ENCODE measurements around the gene CLASP1.
"Not testable (repeated sequence)": the region's sequence is repeated elsewhere in the genome, so short reads cannot be mapped to it uniquely, and the experiment has no call there.

CLASP1 gene

DNA sequence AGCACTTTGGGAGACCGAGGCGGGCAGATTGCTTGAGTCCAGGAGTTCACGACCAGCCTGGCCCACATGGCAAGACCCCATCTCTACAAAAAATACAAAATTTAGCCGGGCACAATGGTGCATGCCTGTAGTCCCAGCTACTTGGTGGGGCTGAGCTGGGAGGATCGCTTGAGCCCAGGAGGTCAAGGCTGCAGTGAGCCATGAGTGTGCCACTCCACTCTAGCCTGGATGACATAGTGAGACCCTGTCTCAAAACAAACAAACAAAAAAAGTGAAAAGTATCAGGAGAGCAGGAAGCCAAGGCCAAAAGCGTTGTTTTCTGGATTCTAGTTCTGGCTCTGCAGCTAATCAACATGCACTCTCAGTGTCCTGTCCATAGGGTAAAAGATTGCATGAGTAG is 10.7 kb upstream of the CLASP1 start:
- DNase-seq: no peak

DNA sequence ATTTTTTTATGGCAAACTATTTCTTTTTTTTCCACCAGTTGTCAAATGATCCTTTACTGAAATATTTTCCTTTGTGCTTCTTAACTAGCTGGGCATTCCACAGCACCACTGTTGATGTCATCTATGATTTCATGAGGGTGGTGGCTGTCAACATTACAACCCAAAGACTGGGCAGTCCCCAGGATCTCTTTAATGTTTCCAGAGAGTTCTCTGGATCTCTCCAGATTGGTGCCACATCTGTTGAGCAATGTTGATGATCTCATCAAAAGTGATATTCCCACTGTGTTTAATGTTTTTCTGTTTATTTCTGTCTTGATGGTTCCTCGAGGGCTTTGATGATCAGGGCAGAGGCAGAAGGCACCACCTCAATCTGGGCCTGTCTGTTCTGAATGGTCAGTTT is 9.1 kb upstream of the CLASP1 start:
- DNase-seq: not testable (repeated sequence)

DNA sequence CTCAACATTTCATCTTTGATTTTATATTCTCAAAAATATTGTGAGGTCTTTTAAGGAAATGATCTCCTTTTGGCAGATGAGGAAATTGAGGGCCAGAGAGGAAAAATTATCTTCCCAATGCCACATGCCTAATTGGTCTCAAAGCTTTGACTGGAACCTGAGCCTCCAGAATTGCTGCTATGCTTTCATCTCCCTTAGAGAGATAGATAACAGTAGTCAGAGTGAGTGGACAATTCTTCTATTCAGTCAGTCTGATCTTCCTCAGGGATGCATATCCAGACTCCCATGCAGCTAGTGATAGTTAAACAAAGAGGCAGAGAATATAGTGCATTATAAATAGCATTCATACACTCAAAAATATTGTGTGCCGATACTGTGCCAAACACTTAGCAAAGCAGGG is 3.8 kb upstream of the CLASP1 start:
- no peak for DNase-seq

DNA sequence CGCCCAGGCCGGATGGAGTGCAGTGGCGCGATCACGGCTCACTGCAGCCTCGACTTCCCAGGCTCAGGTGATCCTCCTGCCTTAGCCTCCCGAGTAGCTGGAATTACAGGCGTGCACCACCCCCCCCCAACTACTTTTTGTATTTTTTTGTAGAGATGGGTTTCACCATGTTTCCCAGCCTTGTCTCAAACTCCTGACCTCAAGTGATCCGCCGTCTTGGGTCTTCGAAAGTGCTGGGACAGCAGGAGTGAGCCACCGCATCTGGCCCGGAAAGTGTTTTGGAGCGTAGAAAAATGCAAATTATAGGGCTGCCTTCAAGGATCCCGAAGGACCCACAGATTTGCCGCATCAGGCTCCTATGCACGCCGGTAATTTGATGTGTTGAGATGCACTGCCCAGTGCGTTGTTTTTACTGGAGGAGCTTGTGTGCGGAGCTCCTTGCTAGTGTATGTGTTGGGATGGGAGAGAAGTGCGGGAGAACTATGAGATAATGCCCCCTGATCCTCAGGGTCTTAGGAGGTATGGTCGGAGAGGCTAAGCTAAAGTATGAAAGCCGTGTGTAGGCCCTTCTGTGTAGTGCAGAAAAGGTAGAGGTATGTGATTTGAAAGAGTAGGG is 1.2 kb upstream of the CLASP1 start:
- DNase-seq: no peak

DNA sequence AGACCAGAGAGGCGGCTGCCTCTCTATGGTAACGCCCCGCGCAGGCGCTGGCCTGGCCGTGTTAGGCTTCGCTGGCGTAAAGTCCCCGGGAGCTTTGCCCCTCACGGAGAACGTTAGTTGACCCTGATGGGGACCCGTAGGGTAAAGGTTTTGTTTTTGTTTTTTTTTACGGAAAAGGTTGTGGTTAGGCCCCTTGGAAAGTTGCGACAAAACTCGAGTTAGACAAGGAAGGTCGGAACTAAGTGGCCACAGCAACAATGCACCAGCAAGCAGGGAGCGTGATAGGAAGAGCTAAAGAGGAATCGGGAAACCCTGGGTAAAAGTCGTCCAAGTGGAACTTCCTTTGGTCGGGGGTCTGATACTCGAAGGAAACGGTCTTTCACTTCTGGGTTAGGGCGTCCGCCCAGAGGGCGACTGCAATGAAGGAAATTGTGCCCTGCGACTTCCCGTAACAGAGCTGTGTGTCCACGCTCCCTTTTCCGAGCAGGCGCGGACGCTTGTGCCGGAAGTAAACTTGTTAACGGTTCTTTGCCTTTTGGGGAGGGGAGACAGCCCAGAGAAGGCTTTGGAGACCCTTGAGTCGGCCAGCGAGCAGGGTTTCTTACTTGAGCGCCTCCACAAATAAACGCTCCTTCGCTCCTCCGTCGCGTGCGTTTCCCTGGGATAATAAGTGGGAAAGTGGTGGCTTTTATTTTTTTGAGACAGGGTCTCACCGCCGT is 493 bp upstream of the CLASP1 start:
- DNase-seq: peak; percentile 93

DNA sequence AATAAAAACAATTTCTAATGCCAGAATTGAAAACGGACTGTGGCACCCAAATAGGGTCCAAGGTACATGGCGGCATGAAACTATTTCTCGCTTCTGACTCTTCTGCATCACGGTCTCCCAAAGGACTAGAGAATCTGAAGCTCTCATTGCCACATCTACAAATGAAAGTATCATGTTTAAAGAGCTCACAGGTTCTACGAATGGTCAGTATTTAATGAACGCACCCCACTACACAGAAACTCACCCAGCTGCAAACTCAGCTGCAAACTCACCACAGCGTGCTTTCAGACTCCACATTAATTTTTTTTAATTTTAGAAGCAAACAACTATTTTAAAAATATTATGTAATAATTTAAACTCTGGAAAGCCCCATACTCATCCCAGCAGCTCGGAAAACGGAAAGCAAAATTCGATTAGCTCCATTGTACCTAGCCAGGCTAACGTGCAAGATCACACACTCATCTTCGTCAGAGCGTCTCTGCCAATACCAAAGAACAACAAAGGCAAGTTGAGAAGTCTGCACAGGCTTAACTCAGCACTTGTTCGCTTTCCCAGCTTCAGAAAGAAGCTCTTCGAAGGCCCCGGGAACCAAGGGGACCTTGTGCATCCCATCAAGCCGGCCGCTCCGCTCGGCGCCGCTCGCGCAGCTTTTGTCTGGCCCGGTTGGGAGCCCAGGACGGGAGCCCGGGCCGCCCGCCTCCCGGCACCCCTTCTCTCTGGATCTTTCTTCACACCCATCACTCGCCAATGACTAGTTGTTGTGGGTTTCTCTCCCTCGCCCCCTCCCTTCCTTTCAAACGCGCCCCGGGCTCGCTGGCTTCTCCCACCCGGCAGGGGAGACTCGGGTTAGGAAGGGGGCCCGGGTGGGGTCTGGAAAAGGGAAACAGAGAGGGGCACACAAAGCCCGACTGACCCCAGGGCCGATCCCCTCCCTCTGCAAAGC is 785 bp downstream of the CLASP1 start:
- peak; percentile 41 for DNase-seq

DNA sequence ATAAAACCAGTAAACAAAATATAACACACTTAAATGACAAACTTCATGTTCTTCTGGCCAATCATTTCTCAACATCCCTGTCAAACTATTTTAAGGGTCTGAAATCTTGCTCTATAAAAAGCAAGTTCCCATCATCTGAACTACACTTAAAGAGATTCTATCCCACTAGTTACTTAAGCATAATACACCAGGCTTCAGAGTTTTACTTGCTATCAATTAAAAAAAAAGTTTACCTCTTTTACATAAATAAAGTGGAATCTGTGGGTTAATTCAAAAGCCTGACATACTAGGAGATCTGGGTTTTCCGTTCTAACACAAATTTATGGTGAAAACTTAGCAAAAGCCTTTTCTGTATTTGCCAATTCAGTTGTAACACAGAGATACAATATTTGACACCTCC is 1.9 kb downstream of the CLASP1 start:
- no peak for DNase-seq

DNA sequence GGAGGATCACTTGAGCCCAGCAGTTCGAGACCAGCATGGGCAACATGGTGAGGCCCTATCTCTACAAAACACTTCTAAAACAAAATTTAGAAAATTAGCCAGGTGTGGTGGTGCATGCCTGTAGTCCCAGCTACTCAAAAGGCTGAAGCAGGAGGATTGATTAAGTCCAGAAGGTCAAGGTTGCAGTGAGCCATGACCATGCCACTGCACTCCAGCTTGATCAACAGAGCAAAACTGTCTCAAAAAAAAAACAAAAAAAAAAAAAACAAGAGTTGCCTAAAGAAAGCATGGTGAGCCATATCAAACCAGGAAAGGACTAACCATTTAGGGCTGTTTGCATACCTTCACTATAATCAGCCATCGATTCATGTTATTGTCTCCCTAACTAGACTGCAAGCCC is 4.5 kb downstream of the CLASP1 start:
- DNase-seq: no peak

DNA sequence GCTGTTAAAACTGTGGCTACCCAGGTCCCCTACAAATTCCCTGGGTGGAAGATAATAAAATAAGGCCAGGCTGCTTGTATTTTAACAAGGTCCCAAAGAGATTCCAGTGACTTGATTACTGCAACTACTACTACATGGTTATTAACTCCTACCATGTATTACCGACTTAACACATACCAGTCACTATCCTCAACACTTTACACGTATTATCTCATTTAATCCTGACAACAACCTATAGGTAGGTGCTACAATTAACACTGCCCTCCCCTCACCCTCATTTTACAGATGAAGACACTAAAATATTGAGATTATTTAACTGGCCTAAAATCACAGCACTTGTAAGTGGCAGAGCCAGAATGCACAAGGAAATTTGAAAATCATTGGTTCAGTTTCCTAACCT is 5.4 kb downstream of the CLASP1 start:
- DNase-seq: no peak

DNA sequence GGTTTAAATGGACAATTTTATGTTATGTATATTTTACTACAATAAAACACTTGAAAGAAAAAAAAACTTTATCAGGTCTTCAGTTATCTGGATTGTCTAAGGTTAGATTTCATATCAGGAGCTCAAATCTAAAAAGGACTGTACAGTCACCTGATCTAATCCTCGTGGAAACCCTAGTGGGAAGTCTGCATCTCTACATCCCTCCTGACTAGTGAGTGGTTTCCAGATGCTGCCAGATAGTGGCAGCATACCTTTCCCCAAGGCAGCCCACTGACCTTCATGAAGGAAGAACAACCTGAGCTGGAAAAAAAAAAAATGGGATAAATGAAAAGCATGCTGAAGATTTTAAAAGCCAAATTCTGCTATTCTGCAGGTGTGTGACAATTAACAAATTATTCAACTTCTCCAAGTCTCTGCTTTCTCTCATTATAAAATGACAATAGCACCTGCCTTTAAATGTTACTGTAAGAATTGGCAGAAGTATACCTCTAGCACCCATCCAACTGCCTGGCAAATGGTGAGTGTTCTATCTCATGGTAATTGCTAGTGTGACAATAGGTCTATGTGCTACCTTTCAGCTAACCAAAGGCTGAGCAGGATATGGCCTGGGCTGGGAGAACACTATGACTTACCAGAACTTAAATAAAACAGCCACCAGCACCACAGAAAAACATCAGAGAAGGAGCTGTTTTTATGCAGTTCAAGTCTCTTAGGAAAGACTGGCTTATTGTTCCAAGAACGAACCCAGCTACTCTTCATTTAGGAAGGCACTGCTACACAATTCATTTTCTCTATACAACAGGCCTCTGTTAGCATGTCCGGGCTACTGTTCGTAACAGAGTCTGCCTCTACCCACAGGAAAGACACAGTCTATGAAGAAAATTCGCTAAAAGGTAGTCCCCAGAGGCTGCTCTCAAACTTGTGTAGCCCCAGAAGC is 8.6 kb downstream of the CLASP1 start:
- DNase-seq: no peak

DNA sequence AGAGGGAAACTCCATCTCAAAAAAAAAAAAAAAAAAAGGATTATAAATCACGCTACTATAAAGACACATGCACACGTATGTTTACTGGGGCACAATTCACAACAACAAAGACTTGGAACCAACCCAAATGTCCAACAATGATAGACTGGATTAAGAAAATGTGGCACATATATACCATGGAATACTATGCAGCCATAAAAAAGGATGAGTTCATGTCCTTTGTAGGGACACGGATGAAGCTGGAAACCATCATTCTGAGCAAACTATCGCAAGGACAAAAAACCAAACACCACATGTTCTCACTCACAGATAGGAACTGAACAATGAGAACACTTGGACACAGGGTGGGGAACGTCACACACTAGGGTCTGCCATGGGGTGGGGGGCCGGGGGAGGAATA is 9.4 kb downstream of the CLASP1 start:
- not testable (repeated sequence) for DNase-seq

DNA sequence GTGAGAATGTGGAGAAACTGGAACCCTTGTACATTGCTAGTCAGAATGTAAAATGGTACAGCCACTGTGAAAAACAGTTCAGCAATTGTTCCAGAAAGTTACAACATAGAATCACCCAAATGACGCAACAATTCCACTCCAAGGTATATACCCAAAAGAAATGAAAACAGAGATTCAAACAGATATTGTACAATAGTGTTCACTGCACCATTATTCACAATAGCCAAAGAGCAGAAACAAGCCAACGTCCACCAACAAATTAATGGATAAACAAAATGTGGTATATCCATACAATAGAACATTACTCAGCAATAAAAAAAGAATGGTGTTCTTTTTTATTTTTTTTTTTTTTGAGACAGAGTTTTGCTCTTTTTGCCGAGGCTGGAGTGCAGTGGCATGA is 10.9 kb downstream of the CLASP1 start:
- DNase-seq: no peak

DNA sequence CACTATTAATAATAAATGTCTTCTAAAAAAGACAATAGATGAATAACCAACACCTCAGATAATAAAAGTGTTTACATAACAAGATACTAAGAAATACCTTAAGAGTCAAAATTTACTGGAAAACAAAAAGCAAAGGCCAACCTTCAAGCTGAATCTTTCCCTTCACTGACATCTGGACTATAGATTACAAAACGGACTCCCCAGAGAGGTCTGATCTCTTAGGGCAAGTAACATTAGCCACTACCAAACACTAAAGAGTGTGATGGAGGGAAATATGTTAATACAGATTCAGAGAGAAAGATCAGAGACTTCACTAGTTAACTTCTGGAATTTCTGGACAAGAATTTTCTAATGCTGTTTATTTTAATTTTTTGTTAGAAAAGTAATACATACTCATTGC is 13.9 kb downstream of the CLASP1 start:
- no peak for DNase-seq

DNA sequence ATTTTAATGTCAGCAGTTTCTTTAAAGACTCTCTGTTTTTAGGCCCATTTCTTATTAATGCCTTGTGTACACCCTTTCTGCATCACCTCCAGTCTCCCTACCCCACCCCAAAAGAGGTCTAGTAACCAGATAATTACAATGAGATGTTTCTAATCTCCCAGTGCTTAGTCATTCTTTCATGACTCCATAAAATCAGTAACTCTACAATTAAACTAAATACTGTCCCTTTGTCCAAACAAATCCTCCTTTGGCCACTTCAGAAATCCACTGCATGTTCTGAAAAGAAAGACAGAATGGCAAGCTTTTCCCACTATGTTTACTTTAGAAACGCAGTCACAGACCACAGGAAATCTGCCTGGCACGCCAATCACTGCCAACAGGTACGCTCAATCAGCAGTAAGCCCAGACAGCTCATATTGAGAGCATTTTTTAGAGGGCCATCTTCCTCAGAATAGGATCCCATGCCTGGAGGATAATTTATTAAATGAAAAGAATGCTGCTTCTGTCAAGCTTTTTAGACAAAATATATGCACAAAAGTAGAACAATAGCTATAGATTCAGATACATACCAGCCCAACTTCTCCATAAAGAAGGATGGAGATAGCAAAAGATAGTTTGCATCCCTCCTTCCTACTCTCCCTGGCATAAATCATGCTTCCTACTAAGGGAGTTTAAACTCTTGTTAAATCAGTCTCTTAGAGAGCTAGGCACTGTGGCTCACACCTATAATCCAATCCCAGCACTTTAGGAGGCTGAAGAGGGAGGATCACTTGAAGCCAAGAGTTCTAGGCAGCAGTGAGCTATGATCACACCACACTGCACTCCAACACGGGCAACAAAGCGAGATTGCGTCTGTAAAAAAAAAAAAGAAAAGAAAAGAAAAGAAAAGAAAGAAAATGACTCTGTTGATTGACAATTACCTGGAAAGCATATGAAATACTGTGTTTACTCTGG is 14.6 kb downstream of the CLASP1 start:
- no peak for DNase-seq

DNA sequence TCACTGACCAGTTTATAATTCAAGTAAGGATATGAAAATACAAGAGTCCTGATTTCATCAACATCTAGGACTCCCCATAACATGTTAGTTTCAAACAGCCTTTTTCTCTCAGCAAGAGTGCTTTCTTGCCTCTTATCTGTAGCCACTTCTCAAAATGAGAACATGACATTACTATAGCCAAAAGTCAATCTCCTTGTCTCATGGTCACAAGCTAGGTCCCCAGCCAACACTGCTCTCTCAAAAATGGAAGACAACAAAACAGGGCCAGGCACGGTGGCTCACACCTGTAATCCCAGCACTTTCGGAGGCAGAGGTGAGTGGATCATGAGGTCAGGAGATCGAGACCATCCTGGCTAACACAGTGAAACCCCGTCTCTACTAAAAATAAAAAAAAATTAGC is 15.8 kb downstream of the CLASP1 start:
- DNase-seq: no peak

DNA sequence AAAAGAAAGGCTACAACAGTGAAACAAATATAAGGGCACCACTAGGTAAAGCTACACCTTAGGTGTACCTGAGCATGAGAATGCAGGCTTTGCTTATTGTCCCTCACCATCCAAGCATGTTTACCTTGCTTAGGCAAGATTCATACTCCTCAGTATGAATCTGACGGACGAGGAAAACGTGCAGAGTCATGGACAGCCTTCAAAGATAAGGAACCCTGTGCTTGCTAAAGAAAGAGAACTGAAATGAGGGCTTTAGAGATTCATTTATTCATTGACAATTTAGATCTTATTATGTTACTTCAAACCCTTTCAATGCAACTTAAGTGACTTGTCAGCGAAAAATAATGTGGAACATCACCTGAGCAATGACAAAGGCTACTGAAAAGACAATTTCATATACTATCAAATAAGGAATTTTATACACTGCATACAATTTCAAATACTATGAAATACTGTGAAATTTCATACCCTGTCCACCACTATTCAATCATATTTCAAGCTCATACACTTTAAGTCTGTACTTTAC is 21.7 kb downstream of the CLASP1 start:
- DNase-seq: no peak

DNA sequence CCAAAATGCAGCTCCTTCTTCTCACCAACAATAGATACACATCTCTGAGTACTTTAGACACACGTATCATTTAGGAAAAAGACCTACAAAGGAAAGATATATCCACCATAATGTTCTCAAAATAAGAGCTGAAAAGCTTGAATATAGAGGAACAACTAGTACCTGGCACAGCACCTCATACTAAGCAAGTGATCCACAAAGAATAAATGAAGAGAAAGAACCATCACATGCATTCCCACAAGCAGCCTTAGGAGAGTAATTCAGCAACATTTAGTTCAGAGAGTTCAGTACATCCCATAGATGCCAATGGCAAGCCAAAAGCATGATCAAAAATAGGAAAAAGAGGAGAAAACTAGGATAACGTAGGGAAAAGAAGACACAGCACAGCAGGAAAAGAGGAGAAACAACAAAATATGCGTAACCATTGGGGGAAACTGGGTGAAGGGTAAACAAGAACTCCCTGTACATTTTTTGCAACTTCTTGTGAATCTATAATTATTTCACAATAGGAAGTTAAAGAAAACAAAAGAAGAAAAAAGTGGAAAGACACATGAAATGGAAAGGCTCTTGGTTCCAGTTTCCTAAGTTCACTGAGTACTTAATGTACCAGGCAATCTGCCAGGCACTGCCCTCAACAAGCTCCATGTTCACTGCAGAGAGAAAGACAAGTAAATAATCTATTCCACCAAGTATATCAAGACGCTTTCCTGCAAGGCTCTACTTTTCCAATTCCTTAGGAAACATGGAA is 22.3 kb downstream of the CLASP1 start:
- DNase-seq: no peak

DNA sequence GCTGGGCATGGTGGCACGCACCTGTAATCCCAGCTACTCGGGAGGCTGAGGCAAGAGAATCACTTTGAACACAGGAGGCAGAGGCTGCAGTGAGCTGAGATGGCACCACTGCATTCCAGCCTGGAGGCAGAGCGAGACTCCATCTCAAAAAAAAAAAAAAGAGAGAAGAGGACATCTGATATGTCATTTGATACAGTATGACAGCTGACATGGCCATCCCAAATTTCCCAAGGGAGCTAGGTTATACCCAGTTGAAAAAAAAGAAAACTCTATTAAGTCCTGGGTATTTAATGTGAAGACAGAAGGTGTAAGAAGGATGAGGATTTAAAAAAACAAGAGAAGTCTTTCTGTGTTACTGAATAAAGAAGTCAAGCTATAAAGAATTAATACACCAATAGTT is 23.3 kb downstream of the CLASP1 start:
- no peak for DNase-seq

DNA sequence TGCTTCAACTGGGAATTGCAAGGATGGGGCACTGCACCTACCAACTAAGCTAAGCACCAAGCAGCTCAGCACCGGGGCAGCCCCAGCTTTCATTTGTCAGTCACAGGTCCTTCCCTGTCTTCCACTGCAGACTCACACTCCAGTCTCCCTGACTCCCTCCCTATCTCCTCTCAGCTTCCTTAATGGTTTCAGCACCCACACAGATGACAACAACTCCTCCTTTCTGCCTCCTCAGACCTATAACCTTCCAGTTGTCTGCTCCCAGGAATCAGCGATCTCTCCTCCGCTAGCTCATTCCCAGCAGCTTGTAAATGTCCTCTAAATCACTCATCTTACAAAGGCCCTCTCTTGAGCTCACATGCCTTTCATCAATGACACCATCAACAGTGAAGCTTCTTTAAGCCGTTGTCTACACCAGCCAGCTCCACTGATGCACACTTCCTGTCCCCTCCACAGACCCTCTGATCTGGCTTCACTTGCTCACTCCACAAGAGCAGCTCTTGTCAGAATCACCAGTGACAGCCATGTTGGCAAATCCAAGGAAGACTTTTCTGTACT is 32.1 kb downstream of the CLASP1 start:
- peak; percentile 17 for DNase-seq

DNA sequence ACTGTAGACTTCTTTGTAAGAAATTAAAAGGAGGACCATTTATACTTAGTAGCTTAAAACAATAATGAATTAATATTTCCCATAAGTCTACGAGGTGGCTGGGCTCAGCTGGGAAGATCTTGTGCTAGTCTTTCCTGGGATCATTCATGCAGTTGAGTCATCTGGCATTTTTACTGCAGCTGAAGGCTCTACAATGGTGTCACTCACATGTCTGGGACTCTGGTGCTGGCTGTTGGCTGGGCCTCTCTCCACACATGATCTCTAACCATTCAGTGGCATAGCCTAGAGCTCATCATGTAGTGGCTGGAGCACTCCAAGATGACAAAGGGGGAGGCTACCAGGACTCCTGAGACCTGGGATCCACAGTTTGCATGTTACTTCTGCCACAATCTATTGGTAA is 35.5 kb downstream of the CLASP1 start:
- no peak for DNase-seq
